Endothelial cell (in vitro differentiated cells): ENCODE data around the gene FAM124A. TPM values are rescaled to one million over a fixed set of nuclear protein-coding genes. Genes with fewer than 3 reads are reported as not detected.

ENCODE experiments used
- DNase-seq: peaks from one replicate; pipeline ENCODE4 v3.0.0; 2021; ENCODE audit warnings: low spot score
- H3K27ac Mint-ChIP-seq: one replicate; pipeline ENCODE4 v1.8.0; 2021; ENCODE audit warnings: mixed read lengths, inconsistent platforms; ENCODE audit not compliant: unreplicated experiment
- H3K27me3 Mint-ChIP-seq: one replicate; pipeline ENCODE4 v1.8.0; 2021; ENCODE audit warnings: mild to moderate bottlenecking, moderate library complexity, mixed read lengths, inconsistent platforms; ENCODE audit not compliant: unreplicated experiment
- H3K36me3 Mint-ChIP-seq: one replicate; pipeline ENCODE4 v1.8.0; 2021; ENCODE audit warnings: mild to moderate bottlenecking, low read depth, mixed read lengths, inconsistent platforms; ENCODE audit not compliant: unreplicated experiment
- H3K4me1 Mint-ChIP-seq: one replicate; pipeline ENCODE4 v1.8.0; 2021; ENCODE audit warnings: mild to moderate bottlenecking, mixed read lengths, inconsistent platforms; ENCODE audit not compliant: unreplicated experiment
- H3K4me3 Mint-ChIP-seq: one replicate; pipeline ENCODE4 v1.8.0; 2021; ENCODE audit warnings: mild to moderate bottlenecking, mixed read lengths, inconsistent platforms; ENCODE audit not compliant: unreplicated experiment
- H3K9me3 Mint-ChIP-seq: one replicate; pipeline ENCODE4 v1.8.0; 2021; ENCODE audit warnings: mixed read lengths, inconsistent platforms; ENCODE audit not compliant: unreplicated experiment
- total RNA-seq: library from RNA; stranded (reverse); fragmentation: NEBNext Ultra II Directional; extraction: Animal tissue kit (Norgen Biotek cat#: 25700); gene quantifications from one replicate; pipeline ENCODE4 v1.2.1, GENCODE V29; 2021; ENCODE audit not compliant: unreplicated experiment
- TF ChIP-seq, protein P1 (sequence below): fragments of 200-600 bp; sonication (generic); IDR thresholded peaks from one replicate; pipeline ENCODE4 v1.5.0; 2021; ENCODE audit warnings: antibody characterized with exemption; ENCODE audit not compliant: unreplicated experiment

FAM124A gene
- total RNA-seq, 1 donor from 2014 or later, result 4.9 TPM

DNA sequence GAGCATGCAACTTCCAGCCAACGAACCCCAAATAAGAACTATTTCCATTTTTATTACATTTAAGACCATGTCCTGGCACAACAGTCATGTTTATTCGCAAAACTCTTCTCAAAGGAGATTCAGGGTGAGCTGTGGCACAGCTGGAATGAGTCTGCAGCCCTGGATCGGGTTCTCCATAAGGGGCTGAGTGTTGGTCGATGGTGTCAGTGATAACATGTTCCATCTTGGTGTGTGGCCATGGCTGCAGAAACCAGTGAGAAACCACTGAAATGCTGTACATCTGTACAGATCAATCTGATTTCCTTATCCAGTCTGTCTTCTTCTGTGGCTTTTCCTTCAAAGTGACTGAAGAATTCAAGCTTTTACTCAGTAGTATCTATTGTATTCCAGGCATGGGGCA, 15.2 kb downstream of the FAM124A start:
- no peak overlapping the region for H3K4me3 Mint-ChIP-seq
- H3K4me1 Mint-ChIP-seq, result peaks cover 17% of the 10 kb centered on the region
- no peak for DNase-seq
- peaks cover 4% of the 10 kb centered on the region for H3K36me3 Mint-ChIP-seq
- TF ChIP-seq, protein P1, sequence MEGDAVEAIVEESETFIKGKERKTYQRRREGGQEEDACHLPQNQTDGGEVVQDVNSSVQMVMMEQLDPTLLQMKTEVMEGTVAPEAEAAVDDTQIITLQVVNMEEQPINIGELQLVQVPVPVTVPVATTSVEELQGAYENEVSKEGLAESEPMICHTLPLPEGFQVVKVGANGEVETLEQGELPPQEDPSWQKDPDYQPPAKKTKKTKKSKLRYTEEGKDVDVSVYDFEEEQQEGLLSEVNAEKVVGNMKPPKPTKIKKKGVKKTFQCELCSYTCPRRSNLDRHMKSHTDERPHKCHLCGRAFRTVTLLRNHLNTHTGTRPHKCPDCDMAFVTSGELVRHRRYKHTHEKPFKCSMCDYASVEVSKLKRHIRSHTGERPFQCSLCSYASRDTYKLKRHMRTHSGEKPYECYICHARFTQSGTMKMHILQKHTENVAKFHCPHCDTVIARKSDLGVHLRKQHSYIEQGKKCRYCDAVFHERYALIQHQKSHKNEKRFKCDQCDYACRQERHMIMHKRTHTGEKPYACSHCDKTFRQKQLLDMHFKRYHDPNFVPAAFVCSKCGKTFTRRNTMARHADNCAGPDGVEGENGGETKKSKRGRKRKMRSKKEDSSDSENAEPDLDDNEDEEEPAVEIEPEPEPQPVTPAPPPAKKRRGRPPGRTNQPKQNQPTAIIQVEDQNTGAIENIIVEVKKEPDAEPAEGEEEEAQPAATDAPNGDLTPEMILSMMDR, result no peak
- H3K9me3 Mint-ChIP-seq, result no peaks in the 10 kb centered on the region
- no peaks in the 10 kb centered on the region for H3K27me3 Mint-ChIP-seq
- H3K27ac Mint-ChIP-seq, result no peak overlapping the region

DNA sequence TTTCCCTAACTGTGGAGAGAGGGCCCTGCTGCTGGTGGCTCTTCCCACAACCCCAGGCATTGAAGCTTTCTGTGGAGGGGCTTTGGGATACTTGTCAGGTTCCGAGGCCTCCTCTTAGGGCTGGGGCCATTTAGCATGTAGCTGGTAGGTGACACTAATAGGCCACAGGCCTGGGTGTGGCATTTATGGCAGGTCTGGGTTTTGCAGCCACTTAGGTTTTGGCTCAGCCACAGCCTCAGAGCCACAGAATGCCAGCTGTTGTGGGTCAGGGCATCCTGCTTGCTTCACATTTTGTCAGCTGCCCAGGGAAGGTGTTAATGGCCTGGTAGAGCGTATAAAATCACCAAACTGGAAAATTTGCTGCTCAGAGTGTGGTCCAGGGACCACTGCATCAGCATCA, 15.7 kb downstream of the FAM124A start:
- Mint-ChIP-seq H3K4me3 (no peak overlapping the region), H3K36me3 (peaks cover 2% of the 10 kb centered on the region), H3K4me1 (peaks cover 17% of the 10 kb centered on the region), H3K27ac (no peak overlapping the region), H3K9me3 (no peaks in the 10 kb centered on the region), H3K27me3 (no peaks in the 10 kb centered on the region)
- no peak for DNase-seq
- TF ChIP-seq, protein P1, result no peak

DNA sequence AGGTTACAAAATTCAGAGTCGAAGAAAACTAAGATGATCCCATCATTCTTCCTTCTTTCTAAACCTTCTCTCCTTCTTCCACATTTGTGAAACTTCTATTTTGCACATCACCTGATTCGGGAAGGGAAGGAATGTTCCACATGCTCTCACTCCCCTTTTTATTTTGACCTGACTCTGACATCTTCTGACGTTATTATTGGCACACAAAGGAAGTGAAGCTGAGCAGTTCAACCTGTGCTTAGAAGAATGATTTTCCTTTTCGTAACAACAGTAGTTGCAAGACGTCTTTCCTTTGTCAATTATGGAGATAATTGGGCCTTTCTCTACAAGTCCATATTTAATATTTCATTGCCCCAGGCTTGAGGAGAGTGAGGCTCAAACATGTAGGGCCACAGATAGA, 18.0 kb downstream of the FAM124A start:
- H3K9me3 Mint-ChIP-seq, result no peaks in the 10 kb centered on the region
- H3K4me1 Mint-ChIP-seq, result peaks cover 17% of the 10 kb centered on the region
- DNase-seq, result no peak
- peaks cover 7% of the 10 kb centered on the region for H3K36me3 Mint-ChIP-seq
- H3K27ac Mint-ChIP-seq, result no peak overlapping the region
- H3K4me3 Mint-ChIP-seq, result no peak overlapping the region
- H3K27me3 Mint-ChIP-seq, result no peaks in the 10 kb centered on the region
- TF ChIP-seq, protein P1, result no peak

DNA sequence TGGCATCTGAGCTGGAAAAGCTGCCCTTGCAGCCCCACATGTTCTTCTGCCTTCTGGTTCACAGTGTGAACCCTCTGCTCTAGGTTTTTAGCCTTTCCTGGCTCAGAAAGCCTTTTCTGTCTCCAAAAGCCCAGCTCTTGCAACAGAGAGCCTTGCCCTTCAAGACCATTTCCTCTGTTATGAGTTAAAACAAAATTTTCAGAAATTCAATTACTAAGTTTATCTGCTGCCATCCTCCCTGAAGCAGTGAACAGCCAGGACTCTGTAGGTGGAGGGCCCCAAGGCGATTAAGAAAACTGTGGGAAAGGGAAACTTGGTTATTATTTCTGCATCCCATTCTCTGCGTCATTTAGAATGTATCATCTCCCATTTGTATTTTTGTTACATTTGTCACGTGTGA, 18.8 kb downstream of the FAM124A start:
- H3K36me3 Mint-ChIP-seq, result peaks cover 7% of the 10 kb centered on the region
- H3K27me3 Mint-ChIP-seq, result no peaks in the 10 kb centered on the region
- TF ChIP-seq, protein P1, result no peak
- H3K4me1 Mint-ChIP-seq, result peaks cover 12% of the 10 kb centered on the region
- no peaks in the 10 kb centered on the region for H3K9me3 Mint-ChIP-seq
- DNase-seq, result no peak
- no peak overlapping the region for H3K4me3 Mint-ChIP-seq
- no peak overlapping the region for H3K27ac Mint-ChIP-seq

DNA sequence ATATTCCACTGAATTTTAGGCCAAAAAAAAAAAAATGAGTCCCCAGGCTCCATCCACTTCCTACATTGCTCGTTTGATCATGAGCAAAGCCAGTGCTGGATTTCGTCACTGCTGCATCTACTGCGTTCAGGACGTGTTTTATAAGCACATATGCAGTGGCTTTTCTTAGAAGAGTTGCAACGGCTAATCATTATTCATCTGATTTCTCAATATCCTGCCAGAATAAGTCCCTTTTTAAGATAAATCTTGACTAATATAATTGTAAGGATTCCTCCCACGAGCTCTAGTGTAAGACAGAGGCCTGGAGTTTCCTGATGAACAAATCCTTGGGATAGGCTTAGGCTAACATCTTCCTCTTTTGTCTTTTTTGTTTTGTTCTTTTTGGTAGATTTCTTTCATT, 19.5 kb downstream of the FAM124A start:
- Mint-ChIP-seq H3K27me3 (no peaks in the 10 kb centered on the region), H3K4me3 (no peak overlapping the region), H3K27ac (no peak overlapping the region), H3K36me3 (peaks cover 7% of the 10 kb centered on the region), H3K9me3 (no peaks in the 10 kb centered on the region), H3K4me1 (peaks cover 9% of the 10 kb centered on the region)
- DNase-seq, result no peak
- TF ChIP-seq, protein P1, result no peak
